Measurements from ENCODE around the gene SLC25A33.

Gene SLC25A33

GRCh38 chr1:9634582-9634981 is 95.3 kb downstream of the SLC25A33 start:
- TF ChIP-seq, protein P1, sequence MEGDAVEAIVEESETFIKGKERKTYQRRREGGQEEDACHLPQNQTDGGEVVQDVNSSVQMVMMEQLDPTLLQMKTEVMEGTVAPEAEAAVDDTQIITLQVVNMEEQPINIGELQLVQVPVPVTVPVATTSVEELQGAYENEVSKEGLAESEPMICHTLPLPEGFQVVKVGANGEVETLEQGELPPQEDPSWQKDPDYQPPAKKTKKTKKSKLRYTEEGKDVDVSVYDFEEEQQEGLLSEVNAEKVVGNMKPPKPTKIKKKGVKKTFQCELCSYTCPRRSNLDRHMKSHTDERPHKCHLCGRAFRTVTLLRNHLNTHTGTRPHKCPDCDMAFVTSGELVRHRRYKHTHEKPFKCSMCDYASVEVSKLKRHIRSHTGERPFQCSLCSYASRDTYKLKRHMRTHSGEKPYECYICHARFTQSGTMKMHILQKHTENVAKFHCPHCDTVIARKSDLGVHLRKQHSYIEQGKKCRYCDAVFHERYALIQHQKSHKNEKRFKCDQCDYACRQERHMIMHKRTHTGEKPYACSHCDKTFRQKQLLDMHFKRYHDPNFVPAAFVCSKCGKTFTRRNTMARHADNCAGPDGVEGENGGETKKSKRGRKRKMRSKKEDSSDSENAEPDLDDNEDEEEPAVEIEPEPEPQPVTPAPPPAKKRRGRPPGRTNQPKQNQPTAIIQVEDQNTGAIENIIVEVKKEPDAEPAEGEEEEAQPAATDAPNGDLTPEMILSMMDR (IDR thresholded peaks at IDR 0.05; ENCODE audit: extremely low read depth, insufficient read depth, missing control alignments): no peak
- in situ Hi-C loops (cut with MboI; ENCODE audit: low pct_unique_long_range_greater_than_20kb, low sequenced_read_pairs, unreplicated experiment): loop anchor here (25.0 kb wide), 1 partner anchor 228 kb away; no protein-coding TSS in a partner anchor
- no peak for DNase-seq (ENCODE audit: low spot score)

Measured in GM13977 (cell line).